ENCODE measurements around the gene AIG1.

GRCh38 chr6:143224516-143224915 is 163.8 kb downstream of the AIG1 start:
- TF ChIP-seq, protein P1, sequence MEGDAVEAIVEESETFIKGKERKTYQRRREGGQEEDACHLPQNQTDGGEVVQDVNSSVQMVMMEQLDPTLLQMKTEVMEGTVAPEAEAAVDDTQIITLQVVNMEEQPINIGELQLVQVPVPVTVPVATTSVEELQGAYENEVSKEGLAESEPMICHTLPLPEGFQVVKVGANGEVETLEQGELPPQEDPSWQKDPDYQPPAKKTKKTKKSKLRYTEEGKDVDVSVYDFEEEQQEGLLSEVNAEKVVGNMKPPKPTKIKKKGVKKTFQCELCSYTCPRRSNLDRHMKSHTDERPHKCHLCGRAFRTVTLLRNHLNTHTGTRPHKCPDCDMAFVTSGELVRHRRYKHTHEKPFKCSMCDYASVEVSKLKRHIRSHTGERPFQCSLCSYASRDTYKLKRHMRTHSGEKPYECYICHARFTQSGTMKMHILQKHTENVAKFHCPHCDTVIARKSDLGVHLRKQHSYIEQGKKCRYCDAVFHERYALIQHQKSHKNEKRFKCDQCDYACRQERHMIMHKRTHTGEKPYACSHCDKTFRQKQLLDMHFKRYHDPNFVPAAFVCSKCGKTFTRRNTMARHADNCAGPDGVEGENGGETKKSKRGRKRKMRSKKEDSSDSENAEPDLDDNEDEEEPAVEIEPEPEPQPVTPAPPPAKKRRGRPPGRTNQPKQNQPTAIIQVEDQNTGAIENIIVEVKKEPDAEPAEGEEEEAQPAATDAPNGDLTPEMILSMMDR (IDR thresholded peaks at IDR 0.05): no peak
- no peak for TF ChIP-seq EZH2phosphoT487 (IDR thresholded peaks at IDR 0.05)
- no peak for TF ChIP-seq EZH2 (IDR thresholded peaks at IDR 0.05)
